Ovary (tissue), 3 donors: ENCODE measurements around the gene NR2F2.

ENCODE experiments used
- CTCF ChIP-seq, 3 donors: fragments of 450-650 bp in 2 of 3; fragments of 200-600 bp in 1 of 3; IDR thresholded peaks; one replicate each; pipeline versions ENCODE4 v1.5.1 to v1.8.0; 2016 to 2022; ENCODE audit warnings: antibody characterized with exemption in 3 of 3, mild to moderate bottlenecking in 1 of 3
- EP300 ChIP-seq: sonication (generic); formaldehyde crosslinking; IDR thresholded peaks from one replicate; pipeline ENCODE4 v1.6.1; 2017; ENCODE audit warnings: antibody characterized with exemption
- POLR2A ChIP-seq: fragments of 450-650 bp; IDR thresholded peaks from one replicate; pipeline ENCODE4 v1.6.1; 2017; ENCODE audit warnings: antibody characterized with exemption, mild to moderate bottlenecking, moderate library complexity
- donor health status: DM: no; HTN: no; CAD: no.

DNA sequence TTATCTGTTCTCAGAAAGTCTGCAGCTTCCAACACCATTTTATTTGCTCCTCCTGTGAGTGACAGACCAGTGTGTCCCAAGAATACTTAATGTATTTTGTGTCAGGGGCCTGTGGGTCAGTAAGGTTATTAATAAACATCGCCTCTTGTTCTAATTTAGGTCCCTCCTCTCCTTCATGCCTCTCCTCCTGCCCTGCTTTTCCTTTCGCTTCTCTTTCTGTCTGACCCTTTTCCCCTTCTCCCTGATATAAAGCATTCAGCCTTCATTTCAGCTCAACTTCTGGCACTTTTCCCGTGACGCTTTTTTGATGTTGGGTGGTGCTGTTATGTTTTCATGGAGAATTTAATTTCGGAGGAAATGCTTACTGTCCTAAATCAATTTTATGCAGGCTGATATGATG lies 29.7 kb upstream of the NR2F2 start:
- no peak for TF ChIP-seq POLR2A
- TF ChIP-seq CTCF (IDR thresholded peaks at IDR 0.05) = no peak
- no peak for TF ChIP-seq EP300
